ENCODE measurements around the gene TINAG. TPM values are rescaled to one million over a fixed set of nuclear protein-coding genes. Genes with fewer than 3 reads are reported as not detected.
"Not testable (repeated sequence)": the region's sequence is repeated elsewhere in the genome, so short reads cannot be mapped to it uniquely, and the experiment has no call there.

The TINAG gene
- total RNA-seq, 1 donor from 2014 or later: not detected

- no peaks in the 10 kb centered on the region for H3K9me3 ChIP-seq (ENCODE audit: low read depth)
- no peaks in the 10 kb centered on the region for H3K36me3 Mint-ChIP-seq
- no peaks in the 10 kb centered on the region for H3K9me3 Mint-ChIP-seq
- H2AFZ ChIP-seq (replicated peaks): no peak overlapping the region
- H3K27ac Mint-ChIP-seq: no peak overlapping the region
- no peak overlapping the region for H3K4me3 Mint-ChIP-seq
- H3K27me3 Mint-ChIP-seq (ENCODE audit: insufficient read depth, low read depth): no peaks in the 10 kb centered on the region
- no peak overlapping the region for H3K4me3 ChIP-seq
- H3K4me1 ChIP-seq: no peaks in the 10 kb centered on the region
- H3K79me2 ChIP-seq (ENCODE audit: low read depth): no peaks in the 10 kb centered on the region
- no peaks in the 10 kb centered on the region for H3K36me3 ChIP-seq
- H3F3A ChIP-seq (ENCODE audit: low read depth): no peaks in the 10 kb centered on the region
- no peaks in the 10 kb centered on the region for H3K27me3 ChIP-seq
- H4K20me1 ChIP-seq (ENCODE audit: low read depth): no peaks in the 10 kb centered on the region
- H3K4me1 Mint-ChIP-seq: no peaks in the 10 kb centered on the region
- TF ChIP-seq CTCF (IDR thresholded peaks at IDR 0.05): no peak
- no peak for TF ChIP-seq EZH2 (IDR thresholded peaks at IDR 0.05)
- TF ChIP-seq EZH2phosphoT487 (IDR thresholded peaks at IDR 0.05): no peak
- DNase-seq (ENCODE audit: low spot score): no peak
- no peak overlapping the region for H3K4me2 ChIP-seq
- no peak overlapping the region for H3K27ac ChIP-seq
- H3K9ac ChIP-seq: no peak overlapping the region
Observed at GRCh38 chr6:54320871-54321270, 12.6 kb downstream of the TINAG start.

GRCh38 chr6:54327631-54328030, 19.4 kb downstream of the TINAG start:
- H2AFZ ChIP-seq (replicated peaks): no peak overlapping the region
- no peak overlapping the region for H3K27ac ChIP-seq
- no peak overlapping the region for H3K4me3 ChIP-seq
- no peak overlapping the region for H3K9ac ChIP-seq
- Mint-ChIP-seq H3K27me3 (ENCODE audit: insufficient read depth, low read depth) (peaks cover 5% of the 10 kb centered on the region), H3K4me3 (no peak overlapping the region), H3K36me3 (no peaks in the 10 kb centered on the region), H3K9me3 (peaks cover 21% of the 10 kb centered on the region), H3K27ac (no peak overlapping the region), H3K4me1 (no peaks in the 10 kb centered on the region)
- no peaks in the 10 kb centered on the region for H3K79me2 ChIP-seq (ENCODE audit: low read depth)
- no peak overlapping the region for H3K4me2 ChIP-seq
- TF ChIP-seq EZH2 (IDR thresholded peaks at IDR 0.05) (no peak), EZH2phosphoT487 (IDR thresholded peaks at IDR 0.05) (no peak), CTCF (IDR thresholded peaks at IDR 0.05) (no peak)
- H3K4me1 ChIP-seq: no peaks in the 10 kb centered on the region
- no peaks in the 10 kb centered on the region for H3K27me3 ChIP-seq
- no peaks in the 10 kb centered on the region for H4K20me1 ChIP-seq (ENCODE audit: low read depth)
- H3K36me3 ChIP-seq: no peaks in the 10 kb centered on the region
- DNase-seq (ENCODE audit: low spot score): no peak
- H3F3A ChIP-seq (ENCODE audit: low read depth): no peaks in the 10 kb centered on the region
- H3K9me3 ChIP-seq (ENCODE audit: low read depth): no peaks in the 10 kb centered on the region

GRCh38 chr6:54331571-54331970, 23.3 kb downstream of the TINAG start:
- not testable (repeated sequence) for H3K79me2 ChIP-seq (ENCODE audit: low read depth); H3F3A ChIP-seq (ENCODE audit: low read depth); H3K27me3 ChIP-seq; H3K27ac Mint-ChIP-seq; H3K4me3 ChIP-seq; H3K9me3 ChIP-seq (ENCODE audit: low read depth); H3K27ac ChIP-seq; H3K36me3 ChIP-seq; H3K4me1 Mint-ChIP-seq; DNase-seq (ENCODE audit: low spot score); H4K20me1 ChIP-seq (ENCODE audit: low read depth); H3K36me3 Mint-ChIP-seq; H3K27me3 Mint-ChIP-seq (ENCODE audit: insufficient read depth, low read depth); H3K4me3 Mint-ChIP-seq; H3K4me1 ChIP-seq; H3K4me2 ChIP-seq; H2AFZ ChIP-seq (replicated peaks); H3K9ac ChIP-seq
- peaks cover 21% of the 10 kb centered on the region for H3K9me3 Mint-ChIP-seq

- DNase-seq (ENCODE audit: low spot score): no peak
- Histone ChIP-seq H3K4me2 (no peak overlapping the region), H3K9ac (no peak overlapping the region), H4K20me1 (ENCODE audit: low read depth) (no peaks in the 10 kb centered on the region), H3K9me3 (ENCODE audit: low read depth) (no peaks in the 10 kb centered on the region), H3F3A (ENCODE audit: low read depth) (no peaks in the 10 kb centered on the region), H3K36me3 (no peaks in the 10 kb centered on the region), H2AFZ (replicated peaks) (no peak overlapping the region), H3K4me3 (no peak overlapping the region), H3K4me1 (no peaks in the 10 kb centered on the region), H3K27me3 (no peaks in the 10 kb centered on the region), H3K79me2 (ENCODE audit: low read depth) (no peaks in the 10 kb centered on the region), H3K27ac (no peak overlapping the region)
- peaks cover 3% of the 10 kb centered on the region for H3K27me3 Mint-ChIP-seq (ENCODE audit: insufficient read depth, low read depth)
- H3K4me3 Mint-ChIP-seq: no peak overlapping the region
- H3K9me3 Mint-ChIP-seq: peaks cover 9% of the 10 kb centered on the region
- no peaks in the 10 kb centered on the region for H3K4me1 Mint-ChIP-seq
- no peak overlapping the region for H3K27ac Mint-ChIP-seq
- TF ChIP-seq EZH2phosphoT487 (IDR thresholded peaks at IDR 0.05) (no peak), CTCF (IDR thresholded peaks at IDR 0.05) (no peak), EZH2 (IDR thresholded peaks at IDR 0.05) (no peak)
- no peaks in the 10 kb centered on the region for H3K36me3 Mint-ChIP-seq
Observed at GRCh38 chr6:54335871-54336270, 27.6 kb downstream of the TINAG start.
